HG03378 (cell line): Measurements from ENCODE around the gene HLCS.

Experiments
- ATAC-seq: cut with Tn5 transposase; IDR thresholded peaks from one replicate; pipeline ENCODE4 v1.9.1; 2021; ENCODE audit warnings: mild to moderate bottlenecking, moderate library complexity; ENCODE audit not compliant: unreplicated experiment

Gene HLCS

DNA sequence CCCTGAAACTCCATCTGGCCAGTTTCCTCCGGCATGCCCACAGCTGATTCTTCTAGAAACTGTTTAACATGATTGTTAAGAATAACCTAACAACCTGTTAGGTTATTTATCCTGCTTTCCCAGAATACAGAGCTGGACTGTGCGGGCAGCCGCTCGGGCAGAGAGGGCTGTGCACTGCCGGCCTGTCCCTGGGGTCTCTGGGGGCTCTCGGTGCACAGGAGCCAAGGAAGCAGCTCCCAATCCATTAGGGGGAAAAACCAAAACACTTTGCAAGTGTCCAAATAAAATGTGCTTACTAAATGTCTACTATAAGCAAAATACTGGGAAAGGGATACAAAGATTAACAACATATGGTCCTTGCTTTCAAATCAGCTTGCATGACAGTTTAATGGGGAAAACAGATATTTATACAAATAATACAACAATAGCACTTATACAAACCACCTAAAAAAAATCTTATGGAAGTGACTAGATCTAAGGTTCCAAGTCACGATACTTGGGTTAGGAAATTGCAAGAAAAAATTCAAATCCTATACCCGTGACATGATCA, 50.7 kb downstream of the HLCS start:
- no peak for ATAC-seq

DNA sequence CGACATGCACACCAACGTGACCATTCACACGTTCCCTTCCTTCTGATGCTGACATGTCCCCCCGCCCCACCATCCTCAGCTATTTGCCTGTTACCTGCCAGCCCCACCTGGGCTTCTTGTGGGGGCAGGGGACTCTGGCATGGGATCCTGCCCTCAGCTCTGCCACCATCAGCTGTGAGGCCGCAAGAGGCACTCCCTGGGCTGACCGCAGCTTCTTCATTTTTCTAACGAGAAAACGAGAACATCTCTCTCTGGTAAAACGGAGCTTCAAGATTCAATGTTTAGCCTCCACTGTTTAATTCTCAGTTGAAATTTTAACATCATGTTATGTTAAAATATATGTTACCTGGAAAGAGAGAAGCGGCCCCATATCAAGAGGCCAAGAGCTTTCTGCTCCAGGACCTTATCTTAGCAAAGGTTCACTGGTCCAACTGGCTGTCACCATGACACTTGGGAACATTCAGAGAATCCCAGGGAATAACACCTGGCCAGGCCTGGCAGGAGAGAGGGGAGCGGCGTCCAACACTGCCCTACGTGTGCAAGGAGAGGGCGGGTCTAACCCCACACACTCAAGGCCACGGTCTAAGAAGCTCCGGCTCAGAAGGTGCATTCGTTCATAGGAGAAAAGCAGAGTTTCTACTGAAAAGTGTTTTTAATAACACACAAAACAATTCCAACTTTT, 51.3 kb downstream of the HLCS start:
- ATAC-seq: no peak

DNA sequence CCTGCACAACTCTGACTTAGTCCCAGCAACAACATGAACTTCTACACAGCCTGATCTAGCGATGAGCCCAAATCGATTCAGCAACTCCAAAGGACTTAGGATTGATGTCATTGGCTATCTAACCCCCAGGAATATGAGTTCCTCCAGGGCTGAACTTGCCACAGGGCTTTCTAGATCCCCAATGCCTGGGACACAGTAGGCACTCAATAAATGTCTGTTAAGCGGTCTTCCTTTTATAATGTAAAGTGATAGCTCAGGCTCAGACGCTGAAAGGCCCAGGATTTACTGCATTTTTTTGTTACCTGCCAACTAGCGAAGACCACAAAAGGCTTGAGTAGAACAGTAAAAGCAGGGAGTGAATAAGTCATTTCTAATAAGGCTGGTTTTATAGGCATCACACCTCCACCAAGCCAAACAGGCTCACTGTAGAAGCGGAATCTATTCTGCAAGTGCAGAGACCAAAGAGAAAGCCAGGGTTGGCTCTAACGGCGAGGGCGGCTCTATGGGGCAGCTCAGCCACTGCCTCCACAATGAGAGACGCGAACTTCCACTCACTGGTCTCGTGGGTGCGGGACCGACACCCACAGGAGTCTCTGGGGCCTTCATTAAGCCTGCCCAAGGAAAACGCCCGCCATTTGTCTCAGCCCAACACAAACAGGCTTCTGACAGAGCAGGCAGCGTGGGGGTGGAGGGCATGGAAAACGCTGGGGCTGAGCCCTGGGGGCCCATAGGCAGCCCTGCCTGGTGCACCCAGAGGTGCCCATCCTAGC, 52.0 kb downstream of the HLCS start:
- no peak for ATAC-seq

DNA sequence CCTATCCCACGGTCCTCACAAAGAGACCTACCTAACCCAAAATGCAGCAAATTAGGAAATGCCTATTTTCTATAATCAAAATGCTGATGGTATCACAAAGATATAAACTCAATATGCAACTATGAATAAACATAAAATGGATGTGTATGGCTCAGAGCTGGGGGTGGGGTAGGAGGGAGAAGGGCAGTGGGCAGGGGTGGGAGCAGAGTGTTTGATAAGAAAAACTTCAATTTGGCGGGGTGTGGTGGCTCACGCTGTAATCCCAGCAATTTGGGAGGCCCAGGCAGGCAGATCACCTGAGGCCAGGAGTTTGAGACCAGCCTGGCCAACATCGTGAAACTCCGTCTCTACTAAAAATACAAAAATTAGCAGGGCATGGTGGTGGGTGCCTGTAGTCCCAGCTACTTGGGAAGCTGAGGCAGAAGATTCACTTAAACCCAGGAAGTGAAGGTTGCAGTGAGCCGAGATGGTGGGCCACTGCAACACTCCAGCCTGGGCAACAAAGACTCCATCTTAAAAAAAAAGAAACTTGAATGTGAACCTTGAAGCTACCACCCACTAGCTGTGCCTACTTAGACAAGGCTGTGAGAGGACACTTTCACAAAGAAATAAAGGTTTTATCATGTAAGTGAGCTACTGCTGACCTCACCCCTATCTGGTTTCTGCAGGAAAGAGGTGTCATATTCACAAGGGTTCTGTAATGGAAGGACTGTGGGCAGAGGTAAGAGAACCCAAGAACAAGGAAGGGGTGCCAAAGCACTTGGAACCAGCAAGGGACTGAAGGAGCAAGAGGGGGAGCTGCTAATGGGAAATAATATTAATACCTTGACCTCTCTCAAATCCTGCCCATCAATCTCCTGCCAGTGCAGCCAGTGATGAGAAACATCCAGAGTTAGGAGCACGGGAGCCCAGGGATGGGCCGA, 53.0 kb downstream of the HLCS start:
- no peak for ATAC-seq

DNA sequence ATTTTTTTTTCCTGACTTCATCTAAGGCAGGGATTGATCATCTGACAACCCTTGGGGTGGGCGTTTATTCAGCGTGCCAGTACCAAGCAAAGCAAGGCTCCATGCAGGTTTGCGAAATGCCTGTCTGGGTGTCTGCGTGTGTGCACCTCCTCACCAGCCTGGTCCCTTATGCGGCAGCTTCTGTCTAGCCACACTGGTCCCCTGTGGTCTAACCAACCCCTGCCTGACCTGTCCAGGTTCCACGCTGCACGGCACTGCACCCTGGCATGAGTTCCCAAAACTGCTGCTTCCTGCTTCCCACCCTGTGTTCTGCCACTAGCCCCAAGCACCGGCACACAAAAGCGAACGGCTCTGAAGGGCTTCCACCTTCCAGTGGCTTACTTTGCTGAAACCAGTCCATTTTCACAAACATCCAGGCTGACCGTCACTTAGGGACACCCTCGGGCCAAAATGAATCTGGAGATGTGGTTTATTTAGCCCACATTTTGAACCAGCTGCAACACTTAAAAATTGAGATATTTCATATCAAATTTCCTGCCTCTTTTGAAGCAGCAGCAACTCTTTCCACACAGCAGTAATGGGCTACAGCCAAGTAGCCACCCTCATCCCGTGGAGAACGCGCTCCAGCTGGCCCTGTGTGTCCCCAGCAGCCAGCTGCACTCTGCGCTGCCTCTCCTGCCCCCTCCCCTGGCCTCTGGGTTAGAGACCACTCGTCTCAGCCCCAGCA, 55.7 kb downstream of the HLCS start:
- ATAC-seq: no peak

DNA sequence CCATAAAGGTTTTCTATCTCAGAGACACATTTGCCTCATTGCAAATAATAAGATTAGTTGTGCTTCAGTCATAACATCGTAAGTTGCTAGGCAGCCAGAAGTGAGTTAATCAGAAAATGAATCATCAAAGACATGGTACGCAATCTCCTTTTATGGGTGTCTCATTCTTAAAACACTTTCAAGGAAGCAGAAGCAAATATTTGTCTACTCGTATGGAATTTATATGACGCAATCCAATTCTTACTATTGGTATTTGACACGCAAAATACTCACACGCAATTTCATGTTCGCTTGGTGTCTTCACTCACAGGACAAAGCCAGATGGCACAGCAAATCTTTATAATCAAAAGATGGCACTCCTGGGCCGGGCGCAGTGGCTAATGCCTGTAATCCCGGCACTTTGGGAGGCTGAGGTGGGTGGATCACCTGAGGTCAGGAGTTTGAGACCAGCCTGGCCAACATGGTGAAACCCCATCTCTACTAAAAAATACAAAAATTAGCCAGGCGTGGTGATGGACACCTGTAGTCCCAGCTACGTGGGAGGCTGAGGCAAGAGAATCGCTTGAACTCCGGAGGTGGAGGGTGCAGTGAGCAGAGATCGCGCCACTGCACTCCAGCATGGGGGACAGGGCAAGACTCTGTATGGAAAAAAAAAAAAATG, 56.4 kb downstream of the HLCS start:
- no peak for ATAC-seq

DNA sequence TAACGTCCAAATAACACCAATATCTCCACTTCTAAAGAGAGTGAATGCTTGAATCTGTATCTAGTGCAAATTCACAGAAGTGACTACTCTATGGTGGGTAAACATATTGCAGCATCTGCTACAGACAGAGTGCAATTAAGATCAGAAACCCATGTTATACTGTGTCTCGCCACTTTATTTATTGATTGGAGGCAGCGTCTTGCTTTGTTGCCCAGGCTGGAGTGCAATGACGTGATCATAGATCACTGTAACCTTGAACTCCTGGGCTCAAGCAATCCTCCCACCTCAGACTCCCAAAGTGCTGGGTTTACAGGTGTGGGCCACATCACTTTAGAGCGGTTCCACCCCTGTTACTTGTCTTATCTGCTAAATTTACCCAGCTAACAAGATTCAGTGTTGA, 57.0 kb downstream of the HLCS start:
- ATAC-seq: no peak

DNA sequence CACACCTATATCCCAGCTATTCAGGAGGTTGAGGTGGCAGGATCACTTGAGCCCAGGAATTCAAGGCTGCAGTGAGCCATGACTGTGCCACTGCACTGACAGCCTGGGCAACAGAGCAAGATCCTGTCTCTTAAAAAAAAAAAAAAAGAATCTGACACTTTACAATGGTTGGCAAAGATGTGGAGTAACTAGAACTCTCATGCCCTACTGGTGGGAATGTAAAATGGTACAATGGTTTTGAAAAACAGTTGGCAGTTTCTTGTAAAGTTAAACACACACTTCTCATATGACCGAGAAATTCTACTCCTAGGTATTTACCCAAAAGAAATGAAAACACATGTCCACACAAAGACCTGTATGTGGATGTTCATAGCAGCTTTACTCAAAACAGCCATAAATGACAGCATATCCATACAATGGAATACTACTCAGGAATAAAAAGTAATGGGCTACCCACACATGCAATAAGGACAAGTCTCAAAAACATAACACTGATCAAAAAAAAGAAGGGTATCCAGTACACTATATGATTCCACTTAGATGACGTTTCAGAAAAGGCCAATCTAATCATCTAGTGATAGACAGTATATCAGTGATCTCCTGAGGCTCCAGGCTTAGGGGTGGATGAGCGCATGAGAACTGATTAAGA, 58.1 kb downstream of the HLCS start:
- ATAC-seq: no peak

DNA sequence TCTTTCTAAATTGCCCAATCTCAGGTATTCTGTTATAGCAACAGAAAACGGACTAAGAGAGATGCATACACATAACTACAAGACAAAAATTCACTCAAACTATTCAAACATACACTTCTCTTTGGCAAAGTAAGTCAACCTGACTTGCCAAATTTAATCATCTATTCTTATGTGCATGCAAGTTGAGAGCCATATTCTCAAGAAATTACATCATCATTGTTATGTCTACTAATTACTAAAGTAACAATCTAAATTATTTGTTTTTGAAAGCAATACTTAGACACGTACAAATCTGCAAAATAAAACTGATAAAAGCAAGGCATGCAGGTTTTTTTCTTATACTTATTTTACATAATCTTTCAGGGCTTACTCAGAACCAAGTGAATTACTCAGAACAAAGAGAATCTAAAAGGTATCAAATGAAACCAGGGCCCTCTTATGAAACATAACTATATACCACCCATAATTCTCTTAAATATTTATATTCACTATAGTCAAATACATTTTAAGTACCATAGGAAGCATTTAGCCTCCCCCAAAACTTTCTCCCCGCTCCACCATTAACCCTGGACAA, 62.3 kb downstream of the HLCS start:
- no peak for ATAC-seq

DNA sequence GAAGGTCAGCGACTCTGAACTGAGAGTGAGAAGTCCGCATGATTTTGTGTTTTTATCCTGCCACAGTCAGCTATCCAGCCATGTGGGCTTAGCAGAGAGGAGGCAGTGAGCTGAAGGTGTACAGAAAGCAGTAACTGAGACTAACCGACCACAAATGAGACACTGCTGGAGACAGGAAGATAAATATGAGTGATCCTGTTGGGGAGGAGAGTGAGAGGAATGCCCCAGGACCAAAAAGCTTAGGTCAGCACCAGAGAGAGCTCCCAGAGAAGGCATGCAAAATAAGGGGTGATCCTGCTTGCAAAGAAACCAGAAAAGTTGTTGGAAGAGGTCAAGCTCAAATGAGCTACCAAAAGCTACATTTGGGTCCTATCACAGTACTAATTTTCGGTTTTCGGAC, 63.7 kb downstream of the HLCS start:
- no peak for ATAC-seq

DNA sequence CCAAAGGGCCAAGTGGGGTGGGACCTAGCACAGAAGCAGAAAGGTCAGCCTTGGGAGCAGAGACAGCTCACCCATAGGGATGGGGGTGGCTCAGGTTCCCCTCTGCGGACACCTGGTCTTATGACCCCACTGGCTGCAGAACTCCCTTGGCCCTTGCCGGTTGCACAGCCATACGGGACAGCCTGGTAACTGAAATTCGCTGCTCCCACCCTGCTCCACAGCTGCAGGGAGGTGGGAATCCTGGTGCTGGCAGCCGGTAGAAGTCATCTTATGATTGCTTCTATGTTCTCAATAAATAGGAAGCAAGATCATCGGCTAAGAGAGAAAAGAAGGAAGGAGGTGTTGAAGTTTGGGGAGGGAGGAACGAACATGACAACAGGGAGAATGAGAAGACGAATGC, 64.1 kb downstream of the HLCS start:
- ATAC-seq: no peak

DNA sequence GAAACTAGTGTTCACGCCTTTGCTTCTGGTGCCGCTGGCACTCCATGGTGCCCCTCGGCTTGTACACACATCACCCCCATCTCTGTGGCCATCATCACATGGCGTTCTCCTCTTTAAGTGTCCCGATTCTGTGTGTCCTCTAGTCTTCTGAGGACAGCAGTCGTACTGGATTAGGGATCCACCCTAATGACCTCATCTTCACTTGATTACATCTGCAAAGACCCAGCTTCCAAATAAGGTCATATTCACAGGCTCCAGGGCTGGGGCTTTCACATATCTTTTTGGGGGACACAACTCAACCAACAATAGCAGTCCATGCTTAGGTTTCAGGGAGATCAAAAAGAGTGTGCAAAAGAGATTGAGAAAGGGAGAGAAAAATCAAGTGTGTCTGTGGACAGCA, 64.9 kb downstream of the HLCS start:
- no peak for ATAC-seq

DNA sequence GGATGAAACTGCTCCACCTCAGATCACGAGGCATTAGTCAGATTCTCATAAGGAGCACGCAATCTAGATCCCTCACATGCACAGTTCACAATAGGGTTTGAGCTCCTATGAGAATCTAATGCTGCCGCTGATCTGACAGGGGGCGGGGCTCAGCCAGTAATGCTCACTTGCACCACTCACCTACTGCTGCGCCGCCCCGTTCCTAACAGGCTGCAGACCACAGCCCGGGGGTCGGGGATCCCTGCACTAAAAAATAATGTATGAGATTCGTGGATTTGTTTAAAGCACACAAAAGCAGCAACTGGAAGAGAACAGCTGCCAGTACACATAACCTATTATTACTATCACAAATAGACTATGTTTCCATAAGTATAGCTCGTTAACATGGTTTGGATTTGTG, 72.9 kb downstream of the HLCS start:
- ATAC-seq: no peak

DNA sequence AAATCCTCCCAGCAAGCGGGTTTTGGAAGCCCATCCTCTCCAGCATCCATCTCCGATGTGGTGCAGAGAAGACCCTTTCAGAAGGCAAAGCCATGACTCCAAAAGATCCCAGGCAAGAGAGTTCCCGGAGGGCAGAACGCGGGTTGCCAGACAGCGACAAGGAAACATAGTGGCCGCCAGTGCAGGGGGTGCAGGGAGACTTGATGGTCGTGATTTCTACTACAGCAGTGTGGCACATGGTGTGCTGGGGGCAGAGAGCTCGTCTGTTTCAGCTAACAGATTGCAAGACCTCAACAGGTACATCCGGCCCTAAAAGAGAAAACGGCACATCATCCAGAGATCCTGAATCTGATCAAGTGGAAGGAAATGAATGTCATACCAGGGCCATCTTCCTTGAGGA, 74.3 kb downstream of the HLCS start:
- no peak for ATAC-seq

DNA sequence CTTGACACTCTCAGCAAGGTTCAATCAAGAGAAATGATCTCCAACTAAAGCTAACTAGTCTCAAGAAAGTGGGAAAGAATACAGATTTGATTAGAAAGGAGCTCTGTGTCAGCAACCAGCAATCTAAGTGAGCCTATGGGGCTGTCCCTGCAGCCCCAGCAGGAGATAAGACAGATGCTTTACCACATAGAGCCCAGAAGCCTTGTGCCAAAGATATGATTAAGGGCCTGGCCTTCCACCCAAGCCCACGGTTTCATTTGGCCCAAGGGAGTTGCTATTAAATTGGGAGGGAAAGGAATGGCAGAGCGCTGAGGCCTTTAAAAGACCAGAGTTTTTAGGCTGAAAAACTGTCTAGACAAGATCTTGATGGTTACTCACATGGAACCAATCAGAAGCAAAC, 74.8 kb downstream of the HLCS start:
- no peak for ATAC-seq

DNA sequence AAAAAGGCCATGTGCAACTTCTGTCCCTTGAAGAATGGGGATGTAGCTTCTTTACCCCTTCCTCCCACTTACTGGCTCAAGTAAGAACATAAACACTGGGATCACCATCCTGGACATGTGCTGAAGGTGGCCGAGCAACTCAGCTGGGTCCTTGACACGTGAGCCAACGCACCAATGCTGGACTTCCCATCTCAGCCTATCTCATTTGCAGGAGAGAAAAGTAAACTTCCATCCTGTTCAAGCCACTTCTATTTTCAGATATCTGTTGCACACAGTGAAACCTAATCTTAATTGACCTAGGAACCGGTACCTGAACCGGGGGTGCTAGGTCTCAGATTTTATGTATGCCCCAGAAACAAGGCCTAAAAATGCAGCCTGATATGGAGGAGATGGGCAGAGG, 75.3 kb downstream of the HLCS start:
- ATAC-seq: no peak

DNA sequence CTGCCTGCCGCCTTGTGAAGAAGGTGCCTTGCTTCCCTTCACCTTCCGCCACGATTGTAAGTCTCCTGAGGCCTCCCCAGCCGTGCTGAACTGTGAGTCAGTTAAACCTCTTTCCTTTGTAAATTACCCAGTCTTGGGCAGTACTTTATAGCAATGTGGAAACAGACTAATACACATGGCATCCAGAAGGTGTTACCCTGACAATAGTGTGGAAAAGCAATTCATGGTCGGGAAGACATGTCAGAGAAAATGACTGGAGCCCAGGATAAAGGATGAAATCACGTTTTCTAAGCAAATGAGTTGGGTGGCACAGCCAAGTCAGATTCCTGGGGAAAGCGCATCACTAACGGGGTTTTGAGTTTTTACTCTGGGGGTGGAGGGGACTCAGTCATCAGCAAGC, 76.4 kb downstream of the HLCS start:
- no peak for ATAC-seq

DNA sequence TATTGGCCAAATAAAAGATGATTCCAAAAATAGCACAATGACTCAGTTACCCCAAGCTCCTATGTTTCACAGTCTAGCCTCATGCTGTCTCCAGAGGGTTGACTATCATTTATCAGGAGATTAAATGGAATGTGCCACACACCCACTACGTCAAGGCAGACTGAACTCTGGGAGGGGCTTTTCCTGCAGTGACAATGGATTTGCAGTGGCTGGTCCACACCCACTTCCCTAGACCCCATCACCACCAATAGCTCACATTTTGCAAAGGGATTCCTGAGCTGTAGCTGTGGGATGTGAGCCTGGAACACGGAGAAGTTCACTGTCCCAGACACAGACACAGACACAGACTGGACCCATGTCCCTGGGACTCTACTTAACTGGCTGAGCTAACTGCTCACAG, 77.1 kb downstream of the HLCS start:
- ATAC-seq: no peak

DNA sequence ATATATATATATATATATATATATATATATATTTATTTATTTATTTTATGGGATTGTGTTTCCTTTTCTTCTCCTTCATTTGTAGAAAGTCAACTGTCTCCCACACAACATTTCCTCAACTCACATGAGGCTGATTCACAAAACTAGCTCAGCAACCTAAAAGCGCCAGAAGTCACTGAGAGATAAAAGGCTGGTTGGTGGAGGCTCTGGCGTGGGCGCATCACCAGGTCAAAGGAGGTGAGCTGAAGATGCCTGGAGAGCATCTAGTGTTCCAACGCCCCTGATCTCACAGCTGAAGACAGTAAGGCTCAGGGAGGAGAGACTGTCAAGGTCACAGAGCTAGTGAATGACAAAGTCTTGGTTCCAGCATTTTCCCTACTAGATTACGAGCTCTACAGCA, 78.0 kb downstream of the HLCS start:
- ATAC-seq: no peak
